ENCODE measurements around the gene SPA17.

SPA17 gene

GRCh38 chr11:124727474-124727873 lies 53.8 kb downstream of the SPA17 start:
- no peak for DNase-seq

GRCh38 chr11:124728134-124728533 lies 54.4 kb downstream of the SPA17 start:
- no peak for DNase-seq

- DNase-seq: no peak
Measured at GRCh38 chr11:124729571-124729970, 55.9 kb downstream of the SPA17 start.

- DNase-seq: no peak
Measured at GRCh38 chr11:124732230-124732629, 58.5 kb downstream of the SPA17 start.

DNA sequence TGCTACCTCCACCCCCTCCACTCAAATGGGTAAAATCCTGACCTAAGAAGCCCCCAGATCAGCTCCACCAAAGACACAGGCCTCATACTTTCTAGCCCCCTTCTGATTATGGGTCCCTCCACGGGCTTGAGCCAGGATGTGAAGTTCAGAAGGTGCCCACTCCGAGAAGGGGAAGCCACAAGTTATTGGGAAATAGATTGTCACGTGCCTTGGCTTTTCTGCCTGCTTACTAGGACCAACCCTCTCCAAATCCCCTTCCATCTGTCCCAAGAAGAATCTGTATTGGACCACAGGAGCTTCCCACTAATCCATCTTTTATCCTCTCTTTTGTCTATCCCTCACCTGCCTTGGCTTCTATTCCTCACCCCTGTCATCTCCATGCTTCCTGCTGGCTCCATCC lies 63.0 kb downstream of the SPA17 start:
- no peak for DNase-seq

DNA sequence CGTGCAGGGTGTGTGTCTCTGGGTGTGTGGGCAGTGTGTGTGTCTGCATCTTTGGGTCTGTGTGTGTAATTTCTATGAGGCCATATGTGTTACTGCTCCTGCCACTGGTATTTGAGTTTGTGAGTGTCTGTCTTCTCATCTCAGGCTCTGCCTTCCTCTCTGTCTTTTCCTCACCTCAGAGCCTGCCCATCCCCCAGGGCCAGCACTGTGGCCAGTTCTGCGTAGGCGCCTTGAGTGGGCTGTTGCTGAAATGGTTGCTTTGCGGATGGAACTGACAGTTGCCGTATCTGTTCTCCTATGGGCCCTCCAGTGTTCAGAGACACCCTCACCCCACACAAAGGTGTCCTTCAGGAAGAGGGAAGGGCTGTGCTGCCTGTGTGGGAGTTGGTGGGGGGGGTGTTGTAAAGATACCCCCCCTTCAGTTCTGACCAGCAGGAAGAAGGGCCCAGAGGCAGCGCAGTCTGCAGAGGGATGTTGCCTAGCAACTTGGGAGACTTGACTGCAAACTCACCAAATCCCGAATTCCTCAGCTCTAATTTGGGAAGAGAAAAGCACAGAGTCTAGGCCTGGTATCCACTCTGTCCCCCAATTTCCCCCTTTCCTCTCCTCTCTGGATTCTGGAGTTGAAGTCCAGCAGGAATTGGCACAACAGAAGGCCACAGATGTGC lies 64.1 kb downstream of the SPA17 start:
- no peak for DNase-seq

DNA sequence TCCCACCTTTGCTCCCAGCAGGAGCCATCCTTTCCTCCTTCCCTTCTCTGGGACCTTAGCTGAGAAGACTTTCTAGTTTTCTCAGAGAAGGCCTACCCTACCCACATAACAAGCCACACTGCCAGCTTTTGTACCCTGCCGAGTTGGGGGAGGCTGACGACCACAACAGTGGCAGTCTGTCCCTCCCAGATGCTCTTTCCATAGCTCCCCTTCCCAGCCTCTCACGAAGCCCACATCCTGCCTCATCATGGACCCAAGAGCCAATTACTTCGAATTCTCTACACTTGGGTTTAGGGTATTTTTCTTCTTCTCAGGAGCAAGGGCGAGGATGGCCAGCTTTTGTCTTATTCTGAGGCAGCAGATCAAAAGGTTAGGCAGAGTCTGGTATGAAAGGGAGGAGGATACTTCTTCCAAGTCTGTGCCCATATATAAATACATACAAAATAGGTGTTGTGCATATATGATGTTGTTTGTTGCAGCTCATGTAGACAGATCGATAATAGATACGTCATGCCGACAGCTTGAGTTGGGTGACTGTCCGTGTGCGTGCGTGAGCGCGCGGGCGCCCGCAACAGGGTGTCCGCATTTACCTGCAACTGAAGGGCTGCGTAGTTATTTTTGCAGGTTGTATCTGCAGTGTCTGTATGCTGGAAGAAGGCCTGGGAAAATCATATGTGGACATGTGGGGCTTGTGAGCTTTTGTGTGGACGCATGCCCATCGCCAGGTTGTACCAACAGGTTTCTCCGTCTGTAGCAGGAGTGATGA lies 65.2 kb downstream of the SPA17 start:
- no peak for DNase-seq

GRCh38 chr11:124739479-124740276 lies 66.0 kb downstream of the SPA17 start, which contains the start of gene NRGN:
TSS of gene NRGN (plus strand) at chr11:124739942. CDS start at chr11:124740085, 143 bp downstream.
- peak; percentile 76 for DNase-seq

DNA sequence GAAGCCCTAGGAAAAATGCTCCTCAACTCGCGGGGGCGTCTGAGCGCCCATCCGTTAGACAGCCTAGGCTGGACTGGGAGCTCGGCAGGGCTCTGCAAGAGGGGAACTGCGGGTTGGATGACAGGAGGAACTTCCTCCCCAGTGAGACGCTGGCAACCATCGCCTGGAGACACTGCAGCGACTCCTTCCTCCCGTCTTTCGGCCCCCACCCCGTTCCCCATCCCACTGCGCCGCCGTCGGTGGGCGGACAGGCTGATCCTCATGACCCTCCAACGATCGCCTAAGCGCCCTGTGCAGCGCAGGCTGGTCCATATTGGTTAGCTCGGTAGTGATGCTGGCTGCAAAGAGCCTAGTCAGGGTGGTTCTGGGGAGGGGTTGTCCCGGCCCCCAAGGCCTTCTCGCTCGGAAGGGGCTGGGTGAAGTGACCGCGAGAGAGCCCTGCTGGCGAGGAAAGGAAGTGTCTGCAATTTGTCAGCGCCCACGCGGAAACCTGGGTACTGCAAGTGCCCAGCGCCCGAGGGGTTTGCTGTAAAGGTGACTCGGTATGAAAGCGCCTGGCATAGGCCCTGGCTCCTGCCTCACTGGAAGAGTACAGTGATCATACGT lies 66.7 kb downstream of the SPA17 start:
- no peak for DNase-seq

DNA sequence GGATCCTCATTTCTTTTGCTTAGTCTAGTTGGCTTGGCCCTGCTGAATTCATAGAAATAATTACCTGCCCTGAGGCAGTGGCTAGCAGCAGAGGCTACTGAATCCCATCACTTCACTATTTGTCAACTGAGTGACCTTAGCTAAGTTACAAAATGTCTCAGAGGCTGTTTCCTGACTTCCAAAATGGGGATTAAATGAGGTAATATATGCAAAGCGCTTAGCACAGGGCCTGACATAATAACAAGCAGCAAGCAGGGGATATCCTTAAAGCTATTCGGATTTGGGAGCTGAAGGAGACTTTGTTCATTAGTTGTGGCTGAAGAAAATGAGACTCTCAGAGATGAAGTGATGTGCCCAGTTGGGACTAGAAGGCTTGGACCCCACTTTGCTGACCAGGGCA lies 68.9 kb downstream of the SPA17 start:
- no peak for DNase-seq

- DNase-seq: no peak
Measured at GRCh38 chr11:124743050-124743449, 69.3 kb downstream of the SPA17 start.

DNA sequence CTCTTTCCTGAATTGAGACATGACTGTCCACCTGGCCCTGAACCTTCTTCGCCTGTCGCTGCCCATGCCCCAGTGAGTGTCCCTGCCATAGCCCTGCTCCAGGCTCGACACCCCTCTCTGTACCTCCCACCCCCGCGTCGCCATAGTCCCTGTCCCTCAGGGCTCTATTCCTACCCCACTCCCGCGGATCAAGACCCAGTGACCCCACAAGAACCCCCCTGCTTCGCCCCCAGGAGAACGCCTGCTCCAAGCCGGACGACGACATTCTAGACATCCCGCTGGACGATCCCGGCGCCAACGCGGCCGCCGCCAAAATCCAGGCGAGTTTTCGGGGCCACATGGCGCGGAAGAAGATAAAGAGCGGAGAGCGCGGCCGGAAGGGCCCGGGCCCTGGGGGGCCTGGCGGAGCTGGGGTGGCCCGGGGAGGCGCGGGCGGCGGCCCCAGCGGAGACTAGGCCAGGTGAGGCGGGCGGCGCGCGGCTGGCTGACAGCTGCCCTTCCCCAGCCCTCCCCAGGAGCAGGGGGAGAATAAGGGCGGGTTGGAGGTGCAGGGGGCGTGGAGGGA lies 71.6 kb downstream of the SPA17 start:
- DNase-seq: no peak

DNA sequence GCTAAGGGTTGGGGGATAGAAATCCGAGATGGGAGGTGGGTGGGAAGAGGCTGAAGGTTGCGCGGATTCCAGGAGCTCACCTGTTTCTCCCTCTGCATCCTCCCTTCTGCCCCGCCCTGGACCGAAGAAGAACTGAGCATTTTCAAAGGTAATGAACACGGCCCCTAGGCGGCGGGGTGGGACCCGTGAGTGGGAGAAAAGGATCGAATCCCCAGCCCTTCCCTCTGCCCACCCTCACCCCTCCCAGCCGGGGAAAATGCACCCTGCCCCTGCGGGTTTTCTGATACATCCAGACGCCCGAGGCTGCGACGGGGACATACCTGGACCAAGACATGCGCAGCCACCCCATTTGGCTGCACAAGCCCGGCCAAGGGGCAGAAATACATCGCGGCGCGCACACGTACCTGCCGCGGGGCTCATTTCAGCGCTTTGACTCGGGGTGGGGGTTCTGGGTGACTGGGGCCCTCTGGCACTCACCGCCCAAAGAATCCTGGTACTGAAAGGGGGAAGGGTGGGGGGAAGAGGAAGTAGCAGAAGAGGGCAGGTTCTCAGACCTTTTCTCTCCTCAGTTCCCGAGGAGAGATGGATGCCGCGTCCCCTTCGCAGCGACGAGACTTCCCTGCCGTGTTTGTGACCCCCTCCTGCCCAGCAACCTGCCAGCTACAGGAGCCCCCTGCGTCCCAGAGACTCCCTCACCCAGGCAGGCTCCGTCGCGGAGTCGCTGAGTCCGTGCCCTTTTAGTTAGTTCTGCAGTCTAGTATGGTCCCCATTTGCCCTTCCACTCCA lies 72.3 kb downstream of the SPA17 start:
- DNase-seq: no peak

DNA sequence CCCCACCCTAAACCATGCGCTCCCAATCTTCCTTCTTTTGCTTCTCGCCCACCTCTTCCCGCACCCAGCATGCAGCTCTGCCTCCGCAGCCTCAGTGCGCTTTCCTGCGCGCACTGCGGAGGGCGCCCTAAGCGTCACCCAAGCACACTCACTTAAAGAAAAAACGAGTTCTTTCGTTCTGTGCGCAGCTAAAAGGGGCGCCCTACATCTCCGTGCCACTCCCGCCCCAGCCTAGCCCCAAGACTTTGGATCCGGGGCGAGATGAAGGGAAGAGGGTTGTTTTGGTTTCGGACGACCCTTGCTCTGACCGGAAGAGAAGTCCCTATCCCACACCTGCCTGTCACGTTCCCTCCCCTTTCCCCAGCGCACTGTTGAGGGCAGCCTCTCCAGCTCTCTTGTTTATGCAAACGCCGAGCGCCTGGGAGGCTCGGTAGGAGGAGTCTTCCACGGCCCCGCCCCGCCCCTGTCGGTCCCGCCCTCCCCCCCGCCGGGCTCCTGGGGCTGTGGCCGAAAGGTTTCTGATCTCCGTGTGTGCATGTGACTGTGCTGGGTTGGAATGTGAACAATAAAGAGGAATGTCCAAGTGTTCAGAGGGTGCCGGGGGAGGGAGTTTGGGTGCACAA lies 73.0 kb downstream of the SPA17 start:
- peak; percentile 71 for DNase-seq
